Loucy (cell line): Measurements from ENCODE around the gene SFMBT2.

Experiments used
- H2AFZ ChIP-seq: fragments of 200-600 bp; sonication (generic); 2 replicates; pipeline ENCODE4 v1.6.0; 2016; ENCODE audit warnings: antibody characterized with exemption, mild to moderate bottlenecking, low read length, moderate library complexity
- H3F3A ChIP-seq: fragments of 200-600 bp; 2 replicates; pipeline ENCODE4 v1.6.0; 2016; ENCODE audit warnings: antibody characterized with exemption, low read depth, mild to moderate bottlenecking
- H3K27me3 ChIP-seq: fragments of 200-600 bp; sonication (generic); 2 replicates; pipeline ENCODE4 v1.6.1; 2014; ENCODE audit warnings: low read length, mild to moderate bottlenecking; ENCODE audit not compliant: insufficient read depth, poor library complexity, severe bottlenecking
- H3K36me3 ChIP-seq: fragments of 200-600 bp; sonication (generic); 2 replicates; pipeline ENCODE4 v1.6.1; 2016; ENCODE audit warnings: low read length; ENCODE audit not compliant: insufficient read depth
- H3K4me1 ChIP-seq: fragments of 200-600 bp; sonication (generic); 2 replicates; pipeline ENCODE4 v1.5.1; 2014; ENCODE audit warnings: low read length, mild to moderate bottlenecking; ENCODE audit not compliant: insufficient read depth, poor library complexity, severe bottlenecking
- H3K4me2 ChIP-seq: fragments of 200-600 bp; sonication (generic); 2 replicates; pipeline ENCODE4 v1.6.0; 2014; ENCODE audit warnings: antibody characterized with exemption, low read length, low read depth, mild to moderate bottlenecking; ENCODE audit not compliant: poor library complexity, severe bottlenecking
- H3K4me3 ChIP-seq: fragments of 200-600 bp; sonication (generic); 2 replicates; pipeline ENCODE4 v1.5.1; 2014; ENCODE audit warnings: low read length, mild to moderate bottlenecking, mixed read lengths; ENCODE audit not compliant: poor library complexity, severe bottlenecking
- H3K79me2 ChIP-seq: fragments of 200-600 bp; sonication (generic); 2 replicates; pipeline ENCODE4 v1.6.1; 2014; ENCODE audit warnings: low read length; ENCODE audit not compliant: insufficient read depth
- H3K9ac ChIP-seq: fragments of 200-600 bp; sonication (generic); 2 replicates; pipeline ENCODE4 v1.6.0; 2014; ENCODE audit warnings: mild to moderate bottlenecking, low read depth, low read length, moderate library complexity; ENCODE audit not compliant: poor library complexity, severe bottlenecking
- H3K9me2 ChIP-seq: fragments of 200-600 bp; sonication (generic); replicated peaks from 2 replicates; pipeline ENCODE4 v1.6.1; 2016; ENCODE audit warnings: low read depth, low read length, mixed read lengths
- H3K9me3 ChIP-seq: fragments of 200-600 bp; sonication (generic); 2 replicates; pipeline ENCODE4 v1.6.1; 2014; ENCODE audit warnings: mild to moderate bottlenecking, antibody characterized with exemption, low read length, low read depth; ENCODE audit not compliant: insufficient read depth
- H4K20me1 ChIP-seq: fragments of 200-600 bp; sonication (generic); 2 replicates; pipeline ENCODE4 v1.6.0; 2014; ENCODE audit warnings: antibody characterized with exemption, low read length, mild to moderate bottlenecking; ENCODE audit not compliant: insufficient read depth, poor library complexity, severe bottlenecking
- CTCF ChIP-seq: fragments of 200-600 bp; sonication (generic); conservative IDR thresholded peaks from 2 replicates; pipeline ENCODE4 v1.5.1; 2014; ENCODE audit warnings: mild to moderate bottlenecking, antibody characterized with exemption, low read length
- EZH2phosphoT487 ChIP-seq: fragments of 200-600 bp; IDR thresholded peaks from 2 replicates; pipeline ENCODE4 v1.6.1; 2018; ENCODE audit warnings: antibody characterized with exemption, mild to moderate bottlenecking, moderate library complexity, borderline replicate concordance

Gene SFMBT2

DNA sequence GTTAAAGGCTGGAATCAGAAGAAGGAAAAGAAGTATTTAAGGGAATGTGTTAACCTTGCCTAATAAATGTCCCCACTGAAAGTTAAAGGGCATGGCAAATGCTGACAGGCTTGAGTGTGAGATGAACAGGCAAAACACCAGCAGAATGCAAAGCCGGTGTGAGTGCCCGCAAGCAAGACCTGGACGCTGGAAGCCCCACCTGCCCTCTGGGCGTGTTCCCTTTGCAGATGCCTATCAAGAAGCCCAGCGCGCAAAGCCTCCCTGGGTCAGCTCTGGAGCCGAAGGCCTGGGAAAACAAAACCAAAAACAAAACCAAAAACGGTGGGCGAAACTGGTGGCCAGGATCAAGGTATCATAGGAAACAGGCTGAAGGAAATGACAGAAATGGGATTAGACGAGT is 200.3 kb downstream of the SFMBT2 start:
- Histone ChIP-seq H3K79me2 (no peaks in the 10 kb centered on the region), H3K9me2 (no peaks in the 10 kb centered on the region), H2AFZ (no peak overlapping the region), H3K9me3 (no peaks in the 10 kb centered on the region), H3K4me2 (no peak overlapping the region), H3K9ac (no peak overlapping the region), H3K27me3 (no peaks in the 10 kb centered on the region), H4K20me1 (no peaks in the 10 kb centered on the region), H3F3A (no peaks in the 10 kb centered on the region), H3K36me3 (peaks cover 48% of the 10 kb centered on the region; the same call in 1 of the 2 replicates), H3K4me3 (no peak overlapping the region), H3K4me1 (no peaks in the 10 kb centered on the region)
- TF ChIP-seq CTCF: no peak
- TF ChIP-seq EZH2phosphoT487: no peak

- H3K79me2 ChIP-seq: no peaks in the 10 kb centered on the region
Observed at GRCh38 chr10:7209458-7209857, 201.4 kb downstream of the SFMBT2 start.

GRCh38 chr10:7206412-7207100 is 204.3 kb downstream of the SFMBT2 start:
- peaks cover 64% of the 10 kb centered on the region; the same call in 1 of the 2 replicates for H3K36me3 ChIP-seq

More at GRCh38 chr10:7209458-7209857, 201.4 kb downstream of the SFMBT2 start:
- no peak for TF ChIP-seq EZH2phosphoT487
- no peak for TF ChIP-seq CTCF
- Histone ChIP-seq H3K4me1 (no peaks in the 10 kb centered on the region), H3K36me3 (peaks cover 50% of the 10 kb centered on the region; the same call in 1 of the 2 replicates), H3K27me3 (no peaks in the 10 kb centered on the region), H4K20me1 (no peaks in the 10 kb centered on the region), H3K9me3 (no peaks in the 10 kb centered on the region), H3K4me2 (no peak overlapping the region), H3K9ac (no peak overlapping the region), H3F3A (no peaks in the 10 kb centered on the region), H2AFZ (no peak overlapping the region), H3K9me2 (no peaks in the 10 kb centered on the region), H3K4me3 (no peak overlapping the region)

More at GRCh38 chr10:7206412-7207100, 204.3 kb downstream of the SFMBT2 start:
- TF ChIP-seq EZH2phosphoT487 (no peak), CTCF (no peak)
- H3K9ac ChIP-seq: no peak overlapping the region
- no peaks in the 10 kb centered on the region for H3K9me2 ChIP-seq
- H4K20me1 ChIP-seq: no peaks in the 10 kb centered on the region
- no peak overlapping the region for H3K4me2 ChIP-seq
- H2AFZ ChIP-seq: no peak overlapping the region
- no peaks in the 10 kb centered on the region for H3K79me2 ChIP-seq
- H3F3A ChIP-seq: no peaks in the 10 kb centered on the region
- H3K4me3 ChIP-seq: no peak overlapping the region
- no peaks in the 10 kb centered on the region for H3K9me3 ChIP-seq
- no peaks in the 10 kb centered on the region for H3K4me1 ChIP-seq
- H3K27me3 ChIP-seq: no peaks in the 10 kb centered on the region
